ENCODE results near the gene CACYBP.

CACYBP gene

GRCh38 chr1:175050992-175051391, 51.2 kb downstream of the CACYBP start:
- H3K9me3 ChIP-seq, result no peaks in the 10 kb centered on the region
- no peak overlapping the region for H3K27ac ChIP-seq
- TF ChIP-seq CTCF (IDR thresholded peaks at IDR 0.05), result no peak
- no peaks in the 10 kb centered on the region for H3K27me3 ChIP-seq
- H3K4me3 ChIP-seq (ENCODE audit: low read depth in 1 of 2, low read length in 1 of 2), result no peak overlapping the region
- H3K4me1 ChIP-seq (ENCODE audit: control insufficient read depth in 1 of 2, insufficient read depth in 1 of 2, low read depth in 1 of 2, low read length in 1 of 2), result no peaks in the 10 kb centered on the region
- H3K36me3 ChIP-seq, result no peaks in the 10 kb centered on the region

- Histone ChIP-seq H3K27ac (no peak overlapping the region), H3K9me3 (no peaks in the 10 kb centered on the region), H3K36me3 (no peaks in the 10 kb centered on the region), H3K4me1 (ENCODE audit: control insufficient read depth in 1 of 2, insufficient read depth in 1 of 2, low read depth in 1 of 2, low read length in 1 of 2) (no peaks in the 10 kb centered on the region), H3K27me3 (no peaks in the 10 kb centered on the region), H3K4me3 (ENCODE audit: low read depth in 1 of 2, low read length in 1 of 2) (no peak overlapping the region)
- TF ChIP-seq CTCF (IDR thresholded peaks at IDR 0.05), result no peak
These were observed 55.0 kb downstream of the CACYBP start for GRCh38 chr1:175054736-175055135.
